NT2/D1 (cell line): Measurements from ENCODE around the gene RFX8.

ENCODE experiments used
- SUZ12 ChIP-seq: IDR thresholded peaks from 2 replicates; pipeline ENCODE4 v1.6.1; 2011; ENCODE audit not compliant: insufficient read length, insufficient read depth; ENCODE audit errors: extremely low read depth
- ZNF274 ChIP-seq: IDR thresholded peaks from 2 replicates; pipeline ENCODE4 v1.6.1; 2011; ENCODE audit warnings: mild to moderate bottlenecking, low read depth, low read length

DNA sequence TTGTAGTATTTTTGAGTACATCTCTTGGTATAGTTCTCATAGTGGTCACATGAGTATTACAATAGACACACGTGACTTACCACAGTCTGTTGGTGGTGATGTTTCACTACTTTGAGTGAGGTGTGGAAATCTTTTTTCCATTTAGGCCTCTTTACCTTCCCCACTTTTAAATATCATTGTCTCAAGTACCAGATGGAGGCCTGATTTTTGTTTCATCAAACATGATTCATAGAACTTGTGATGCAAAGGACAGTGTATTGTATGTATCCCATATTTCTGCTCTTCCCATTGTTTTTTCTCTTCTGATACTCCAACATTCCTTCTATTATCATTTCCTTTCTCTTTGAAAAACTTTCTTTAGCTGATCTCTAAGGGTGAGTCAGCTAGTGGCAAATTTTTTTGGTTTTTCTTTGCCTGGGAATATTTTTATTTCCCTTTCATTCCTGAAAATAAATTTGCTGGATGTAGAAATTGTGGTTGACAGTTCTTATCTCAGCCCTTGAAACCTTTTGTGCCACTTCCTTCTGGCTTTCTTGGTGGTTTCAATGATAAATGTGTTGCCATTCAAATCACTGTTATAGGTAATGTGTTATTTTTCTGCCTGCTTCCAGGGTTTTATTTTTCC is 32.8 kb downstream of the RFX8 start:
- no peak for TF ChIP-seq SUZ12
- TF ChIP-seq ZNF274: no peak
